Measurements from ENCODE around the gene SEZ6.

SEZ6 gene

GRCh38 chr17:29045734-29046472 lies 40.1 kb upstream of the SEZ6 start:
- TF ChIP-seq CTCF (IDR thresholded peaks at IDR 0.05; ENCODE audit: low read depth, low read length) (no peak), EZH2phosphoT487 (IDR thresholded peaks at IDR 0.05; ENCODE audit: low read depth) (no peak)
- Histone ChIP-seq H3K27ac (ENCODE audit: low read length) (no peak overlapping the region), H3K36me3 (replicated peaks; ENCODE audit: low read depth, low read length) (no peaks in the 10 kb centered on the region), H2AFZ (ENCODE audit: low read depth, low read length) (no peak overlapping the region), H3K4me1 (ENCODE audit: low read length) (peaks cover 32% of the 10 kb centered on the region), H3K9me3 (ENCODE audit: insufficient read depth, low read length) (no peaks in the 10 kb centered on the region), H3K4me2 (ENCODE audit: low read length) (no peak overlapping the region), H3K79me2 (ENCODE audit: low read length) (no peaks in the 10 kb centered on the region), H3K27me3 (ENCODE audit: low read depth, low read length) (peaks cover 10% of the 10 kb centered on the region; the same call in 1 of the 2 replicates), H4K20me1 (ENCODE audit: insufficient read depth, low read length) (no peaks in the 10 kb centered on the region), H3K9ac (ENCODE audit: low read length) (no peak overlapping the region), H3K4me3 (ENCODE audit: low read length) (no peak overlapping the region)

GRCh38 chr17:29045026-29045425 lies 39.2 kb upstream of the SEZ6 start:
- Histone ChIP-seq H3K36me3 (replicated peaks; ENCODE audit: low read depth, low read length) (no peaks in the 10 kb centered on the region), H2AFZ (ENCODE audit: low read depth, low read length) (no peak overlapping the region), H3K4me2 (ENCODE audit: low read length) (no peak overlapping the region), H3K79me2 (ENCODE audit: low read length) (no peaks in the 10 kb centered on the region), H3K27ac (ENCODE audit: low read length) (no peak overlapping the region), H3K4me3 (ENCODE audit: low read length) (no peak overlapping the region), H3K27me3 (ENCODE audit: low read depth, low read length) (peaks cover 10% of the 10 kb centered on the region; the same call in 1 of the 2 replicates), H4K20me1 (ENCODE audit: insufficient read depth, low read length) (no peaks in the 10 kb centered on the region), H3K9ac (ENCODE audit: low read length) (no peak overlapping the region), H3K4me1 (ENCODE audit: low read length) (peaks cover 32% of the 10 kb centered on the region), H3K9me3 (ENCODE audit: insufficient read depth, low read length) (no peaks in the 10 kb centered on the region)
- no peak for TF ChIP-seq EZH2phosphoT487 (IDR thresholded peaks at IDR 0.05; ENCODE audit: low read depth)
- no peak for TF ChIP-seq CTCF (IDR thresholded peaks at IDR 0.05; ENCODE audit: low read depth, low read length)

GRCh38 chr17:29043539-29044145 lies 37.8 kb upstream of the SEZ6 start:
- no peaks in the 10 kb centered on the region for H3K9me3 ChIP-seq (ENCODE audit: insufficient read depth, low read length)
- peak overlapping the region; percentile 62 for H3K27ac ChIP-seq (ENCODE audit: low read length)
- TF ChIP-seq EZH2phosphoT487 (IDR thresholded peaks at IDR 0.05; ENCODE audit: low read depth) (no peak), CTCF (IDR thresholded peaks at IDR 0.05; ENCODE audit: low read depth, low read length) (no peak)
- H3K4me2 ChIP-seq (ENCODE audit: low read length): peak overlapping the region; percentile 80
- H3K36me3 ChIP-seq (replicated peaks; ENCODE audit: low read depth, low read length): no peaks in the 10 kb centered on the region
- H3K27me3 ChIP-seq (ENCODE audit: low read depth, low read length): peaks cover 5% of the 10 kb centered on the region; the same call in 1 of the 2 replicates
- H4K20me1 ChIP-seq (ENCODE audit: insufficient read depth, low read length): no peaks in the 10 kb centered on the region
- H3K9ac ChIP-seq (ENCODE audit: low read length): no peak overlapping the region
- peaks cover 32% of the 10 kb centered on the region for H3K4me1 ChIP-seq (ENCODE audit: low read length)
- no peak overlapping the region for H2AFZ ChIP-seq (ENCODE audit: low read depth, low read length)
- H3K79me2 ChIP-seq (ENCODE audit: low read length): no peaks in the 10 kb centered on the region
- no peak overlapping the region for H3K4me3 ChIP-seq (ENCODE audit: low read length)

All from OCI-LY3 (cell line).